Transverse colon (tissue), 4 donors: ENCODE results near the gene GMEB2. TPM values are rescaled to one million over a fixed set of nuclear protein-coding genes. Genes with fewer than 3 reads are reported as not detected.
"Not testable (repeated sequence)": the region's sequence is repeated elsewhere in the genome, so short reads cannot be mapped to it uniquely, and the experiment has no call there.

Source experiments
- DNase-seq: peaks from one replicate; pipeline ENCODE4 v3.0.0-alpha.2; 2019
- H3K27ac ChIP-seq, 4 donors: fragments of 200-600 bp; sonication (generic); 2 replicates each; pipeline ENCODE4 v1.5.1; 2016 to 2018; ENCODE audit warnings: inconsistent platforms in 4 of 4
- H3K27me3 ChIP-seq: fragments of 200-600 bp; sonication (generic); 2 replicates; pipeline ENCODE4 v1.5.1; 2017; ENCODE audit warnings: inconsistent platforms
- H3K36me3 ChIP-seq, 4 donors: fragments of 200-600 bp; sonication (generic); 2 replicates each; pipeline ENCODE4 v1.5.1; 2017 to 2019; ENCODE audit warnings: inconsistent platforms in 4 of 4
- H3K4me1 ChIP-seq, 4 donors: fragments of 200-600 bp; sonication (generic); 2 replicates each; pipeline ENCODE4 v1.5.1; 2017 to 2020; ENCODE audit warnings: inconsistent platforms in 4 of 4
- H3K4me3 ChIP-seq, 4 donors: fragments of 200-600 bp; sonication (generic); 1 replicate in 1 of 4; 2 replicates in 3 of 4; pipeline versions ENCODE4 v1.5.1 to v1.6.1; 2017 to 2019; ENCODE audit warnings: inconsistent platforms in 4 of 4
- H3K9me3 ChIP-seq, 2 donors: fragments of 200-600 bp; sonication (generic); 2 replicates each; pipeline ENCODE4 v1.5.1; 2017 to 2019; ENCODE audit warnings: inconsistent platforms in 2 of 2
- EP300 ChIP-seq: sonication (generic); formaldehyde crosslinking; IDR thresholded peaks from one replicate; pipeline ENCODE4 v1.6.1; 2017; ENCODE audit warnings: antibody characterized with exemption, low read depth
- POLR2A ChIP-seq: fragments of 450-650 bp; IDR thresholded peaks from one replicate; pipeline ENCODE4 v1.6.1; 2016; ENCODE audit warnings: antibody characterized with exemption, mild to moderate bottlenecking, moderate library complexity
- POLR2AphosphoS5 ChIP-seq, 3 donors: sonication (generic); formaldehyde crosslinking; IDR thresholded peaks; one replicate each; pipeline ENCODE4 v1.6.1; 2016; ENCODE audit warnings: antibody characterized with exemption in 3 of 3
- WGBS, 2 donors: methylation state at CpG; one replicate each; pipeline ENCODE4 v1.1.5; 2018; ENCODE audit warnings: low coverage in 1 of 2; 5-methylcytosine and 5-hydroxymethylcytosine counted together
- in situ Hi-C, 4 donors: fragments of 200-750 bp; cut with MboI; loops; one replicate each; pipeline versions ENCODE4 v1.15.0 to v1.15.1; 2017; ENCODE audit warnings: low sequenced_read_pairs in 3 of 4, low pct_ligation_motif_present in 1 of 4, low pct_unique_long_range_greater_than_20kb in 1 of 4
- intact Hi-C: fragments of 100-400 bp; cut with DNase I; formaldehyde crosslinking; loops from one replicate; pipeline ENCODE4 v1.15.1; 2023; ENCODE audit warnings: low total_unique reads
- total RNA-seq, 4 donors: library from RNA; depleted of rRNA; stranded (reverse); fragments of >200 nt; gene quantifications; one replicate each; pipeline ENCODE4 v1.1.0, GENCODE V29; 2016
- TF ChIP-seq, protein P1 (sequence below), 5 experiments: fragments of 200-600 bp in 3 of 5; fragments of 450-650 bp in 2 of 5; sonication (generic) in 3 of 5; IDR thresholded peaks; 1 replicate in 2 of 5; 2 replicates in 3 of 5; pipeline ENCODE4 v1.5.1; 2016 to 2017; ENCODE audit warnings: antibody characterized with exemption in 5 of 5, inconsistent platforms in 3 of 5, mild to moderate bottlenecking in 2 of 5, moderate library complexity in 1 of 5

GMEB2 gene
- total RNA-seq, 4 donors from 2014 or later, result 9.0 to 20.3 (median 13.5) TPM

DNA sequence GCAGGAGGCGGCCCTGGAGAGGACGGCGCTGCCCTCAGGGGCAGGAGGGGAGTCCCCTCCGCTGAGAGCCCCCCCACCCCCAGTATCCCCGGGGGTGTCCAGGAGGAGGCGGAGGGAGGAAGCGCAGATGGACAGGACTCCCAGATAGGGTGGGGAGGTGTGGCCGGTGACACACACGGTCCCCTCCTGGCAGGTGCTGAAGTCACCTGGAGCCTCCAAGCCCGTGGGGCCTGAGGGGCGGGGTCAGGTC is 25.0 kb upstream of the GMEB2 start:
- in situ Hi-C loops (no loop called here), intact Hi-C loops (loop anchor here (2.0 kb wide), 1 partner anchor 57 kb away; the partner anchor contains the start of gene ZGPAT)
- Histone ChIP-seq H3K4me3 (peak overlapping the region in 2 of 4 donors; percentile 52 to 58), H3K27me3 (peaks cover 36% of the 10 kb centered on the region), H3K4me1 (peaks cover 8 to 26% (median 21%) of the 10 kb centered on the region in 4 donors), H3K27ac (no peak overlapping the region), H3K9me3 (no peaks in the 10 kb centered on the region), H3K36me3 (no peaks in the 10 kb centered on the region)
- 14% methylated on average over 11 of the region's 11 CpGs; no CpG with 5 or more reads in 1 of the 2 donors for WGBS, 2 donors
- DNase-seq, result no peak
- TF ChIP-seq EP300 (no peak), POLR2A (no peak), POLR2AphosphoS5 (IDR thresholded peaks at IDR 0.05) (no peak)
- TF ChIP-seq, protein P1, sequence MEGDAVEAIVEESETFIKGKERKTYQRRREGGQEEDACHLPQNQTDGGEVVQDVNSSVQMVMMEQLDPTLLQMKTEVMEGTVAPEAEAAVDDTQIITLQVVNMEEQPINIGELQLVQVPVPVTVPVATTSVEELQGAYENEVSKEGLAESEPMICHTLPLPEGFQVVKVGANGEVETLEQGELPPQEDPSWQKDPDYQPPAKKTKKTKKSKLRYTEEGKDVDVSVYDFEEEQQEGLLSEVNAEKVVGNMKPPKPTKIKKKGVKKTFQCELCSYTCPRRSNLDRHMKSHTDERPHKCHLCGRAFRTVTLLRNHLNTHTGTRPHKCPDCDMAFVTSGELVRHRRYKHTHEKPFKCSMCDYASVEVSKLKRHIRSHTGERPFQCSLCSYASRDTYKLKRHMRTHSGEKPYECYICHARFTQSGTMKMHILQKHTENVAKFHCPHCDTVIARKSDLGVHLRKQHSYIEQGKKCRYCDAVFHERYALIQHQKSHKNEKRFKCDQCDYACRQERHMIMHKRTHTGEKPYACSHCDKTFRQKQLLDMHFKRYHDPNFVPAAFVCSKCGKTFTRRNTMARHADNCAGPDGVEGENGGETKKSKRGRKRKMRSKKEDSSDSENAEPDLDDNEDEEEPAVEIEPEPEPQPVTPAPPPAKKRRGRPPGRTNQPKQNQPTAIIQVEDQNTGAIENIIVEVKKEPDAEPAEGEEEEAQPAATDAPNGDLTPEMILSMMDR (IDR thresholded peaks at IDR 0.05), result no peak

DNA sequence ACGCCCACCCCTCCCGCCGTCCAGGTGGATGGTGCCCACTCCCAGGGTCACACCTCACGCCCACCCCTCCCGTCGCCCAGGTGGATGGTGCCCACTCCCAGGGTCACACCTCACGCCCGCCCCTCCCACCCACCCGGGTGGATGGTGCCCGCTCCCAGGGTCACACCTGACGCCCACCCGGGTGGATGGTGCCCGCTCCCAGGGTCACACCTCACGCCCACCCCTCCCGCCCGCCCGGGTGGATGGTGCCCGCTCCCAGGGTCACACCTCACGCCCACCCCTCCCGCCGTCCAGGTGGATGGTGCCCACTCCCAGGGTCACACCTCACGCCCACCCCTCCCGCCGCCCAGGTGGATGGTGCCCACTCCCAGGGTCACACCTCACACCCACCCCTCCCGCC is 23.6 kb upstream of the GMEB2 start:
- in situ Hi-C loops, intact Hi-C loops, H3K9me3 ChIP-seq, H3K36me3 ChIP-seq, DNase-seq, H3K4me3 ChIP-seq, H3K27ac ChIP-seq: not testable (repeated sequence)
- H3K27me3 ChIP-seq, result peaks cover 36% of the 10 kb centered on the region
- peaks cover 8 to 26% (median 20%) of the 10 kb centered on the region in 4 donors for H3K4me1 ChIP-seq
- 88% methylated on average over 12 of the region's 25 CpGs; no CpG with 5 or more reads in 1 of the 2 donors for WGBS, 2 donors

DNA sequence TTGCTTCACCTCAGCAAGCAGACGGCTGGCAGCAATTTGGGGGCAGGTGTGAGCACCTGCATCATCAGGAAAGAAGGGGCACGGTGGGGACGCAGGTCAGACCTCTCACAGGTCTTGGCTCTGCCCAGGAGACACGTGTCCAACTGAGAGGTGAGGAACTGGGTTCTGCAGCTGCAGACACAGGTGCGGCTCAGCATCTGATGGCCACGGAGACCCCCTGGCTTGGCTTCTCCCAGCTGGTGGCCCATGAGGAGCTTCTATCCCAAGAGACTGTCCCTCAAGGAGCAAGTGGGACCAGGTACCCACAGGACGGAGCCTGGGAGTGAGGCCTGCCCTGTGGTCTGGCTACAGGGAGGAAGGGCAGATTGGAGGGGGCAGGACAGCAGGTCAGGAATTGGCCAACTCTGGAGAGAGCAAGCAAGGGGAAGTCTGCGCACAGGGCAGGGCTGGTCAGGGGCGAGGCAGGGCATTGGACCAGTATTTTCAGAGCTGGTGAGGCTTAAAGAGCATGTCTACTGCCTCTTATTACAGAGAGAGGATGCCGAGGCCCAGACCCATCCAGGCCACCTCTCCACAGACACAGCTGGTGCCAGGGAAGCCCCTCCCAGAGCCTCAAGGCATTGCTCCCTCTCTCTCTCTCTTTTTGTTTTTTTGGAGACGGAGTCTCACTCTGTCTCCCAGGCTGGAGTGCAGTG is 22.1 kb upstream of the GMEB2 start:
- WGBS, 2 donors, result 83 to 100% methylated on average over 2 to 9 of the region's 11 CpGs
- H3K27me3 ChIP-seq, result peaks cover 30% of the 10 kb centered on the region
- no peak overlapping the region for H3K4me3 ChIP-seq
- H3K9me3 ChIP-seq, result no peaks in the 10 kb centered on the region
- no peak for TF ChIP-seq POLR2A
- no peak overlapping the region for H3K27ac ChIP-seq
- in situ Hi-C loops, result loop anchor here in 1 of 4 donors (25.0 kb wide), 1 partner anchor 112 kb away; the partner anchor contains the start of genes PTK6 and SRMS
- DNase-seq, result no peak
- no peaks in the 10 kb centered on the region for H3K36me3 ChIP-seq
- peaks cover 8 to 22% (median 19%) of the 10 kb centered on the region in 4 donors for H3K4me1 ChIP-seq
- intact Hi-C loops, result no loop called here

DNA sequence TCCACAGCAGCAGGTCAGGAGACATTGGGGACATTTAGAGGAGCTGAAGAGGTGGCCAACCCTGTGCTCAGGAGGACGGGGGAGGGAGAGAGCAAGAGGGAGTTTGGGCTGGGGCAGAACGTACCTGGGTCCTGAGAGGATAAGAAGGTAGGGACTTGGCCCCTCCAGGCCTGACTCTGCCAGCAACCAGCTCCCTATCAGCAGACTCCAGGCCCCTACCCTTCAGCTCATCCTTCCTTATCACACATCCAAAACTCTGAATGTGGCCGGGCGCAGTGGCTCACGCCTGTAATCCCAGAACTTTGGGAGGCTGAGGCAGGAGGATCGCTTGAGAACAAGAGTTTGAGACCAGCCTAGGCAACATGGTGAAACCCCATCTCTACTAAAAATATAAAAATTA is 21.3 kb upstream of the GMEB2 start:
- Histone ChIP-seq H3K27ac (no peak overlapping the region), H3K4me1 (peaks cover 4 to 16% (median 14%) of the 10 kb centered on the region in 4 donors), H3K36me3 (no peaks in the 10 kb centered on the region), H3K9me3 (no peaks in the 10 kb centered on the region), H3K4me3 (no peak overlapping the region), H3K27me3 (peaks cover 23% of the 10 kb centered on the region)
- 80 to 88% methylated on average over 1 to 6 of the region's 6 CpGs for WGBS, 2 donors
- no peak for TF ChIP-seq EP300
- no peak for TF ChIP-seq POLR2A
- TF ChIP-seq POLR2AphosphoS5 (IDR thresholded peaks at IDR 0.05), result no peak
- TF ChIP-seq, protein P1 (IDR thresholded peaks at IDR 0.05), result no peak
- DNase-seq, result no peak
- in situ Hi-C loops (loop anchor here in 1 of 4 donors (25.0 kb wide), 1 partner anchor 111 kb away; the partner anchor contains the start of genes PTK6 and SRMS), intact Hi-C loops (no loop called here)

DNA sequence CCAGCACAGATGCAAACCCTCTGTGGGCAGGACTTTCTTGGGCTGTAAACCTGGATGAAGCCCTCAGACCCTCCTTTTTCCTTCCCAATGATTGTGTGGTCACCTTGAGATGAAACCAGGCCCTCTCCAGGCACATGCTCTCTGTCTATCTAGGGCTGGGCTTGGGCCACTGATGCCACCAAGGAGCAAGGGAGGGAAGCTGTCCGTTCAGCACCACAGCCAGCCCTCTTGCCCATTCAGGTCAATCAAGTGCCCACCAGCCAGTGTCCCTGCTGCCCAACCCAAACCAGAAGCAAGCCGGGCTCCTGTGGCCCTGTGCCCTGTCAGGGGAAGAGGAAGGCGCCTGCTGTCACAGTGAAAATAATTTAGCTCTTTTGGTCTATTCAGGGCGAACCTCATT is 18.3 kb upstream of the GMEB2 start:
- H3K9me3 ChIP-seq, result no peaks in the 10 kb centered on the region
- 50 to 77% methylated on average over 1 to 3 of the region's 4 CpGs for WGBS, 2 donors
- H3K4me1 ChIP-seq, result peaks cover 6 to 15% (median 9%) of the 10 kb centered on the region in 4 donors
- intact Hi-C loops, result no loop called here
- H3K36me3 ChIP-seq, result no peaks in the 10 kb centered on the region
- in situ Hi-C loops, result loop anchor here in 1 of 4 donors (25.0 kb wide), 1 partner anchor 108 kb away; the partner anchor contains the start of genes PTK6 and SRMS
- no peaks in the 10 kb centered on the region for H3K27me3 ChIP-seq
- no peak for DNase-seq
- no peak overlapping the region for H3K27ac ChIP-seq
- no peak overlapping the region for H3K4me3 ChIP-seq
- TF ChIP-seq POLR2AphosphoS5 (IDR thresholded peaks at IDR 0.05) (no peak), POLR2A (no peak), EP300 (no peak)
- TF ChIP-seq, protein P1 (IDR thresholded peaks at IDR 0.05), result no peak
